IMR-90 (cell line): ENCODE measurements around the gene OSBPL6. TPM values are rescaled to one million over a fixed set of nuclear protein-coding genes. Genes with fewer than 3 reads are reported as not detected.

ENCODE experiments used
- ATAC-seq: fragments of 200-7000 bp; cut with Tn5 transposase; 2 replicates; pipeline ENCODE4 v1.9.1; 2020; ENCODE audit warnings: low read depth, mild to moderate bottlenecking, moderate library complexity
- BruUV-seq: library from RNA; stranded (reverse); fragments of 400-500 nt; replicated peaks from 2 replicates; lab custom pipeline; 2021; lab: Mats Ljungman, UMichigan
- CTCF ChIA-PET: fragments of 300-600 bp; formaldehyde crosslinking; extraction: SDS; loops from one replicate; lab custom pipeline; 2021; ENCODE audit warnings: antibody characterized with exemption; lab: Yijun Ruan, JAX
- POLR2A ChIA-PET: fragments of 300-600 bp; sonication (Branson Sonifier 250); formaldehyde crosslinking; loops from one replicate; lab custom pipeline; 2022; ENCODE audit warnings: antibody characterized with exemption; ENCODE audit not compliant: unreplicated experiment; lab: Charles Lee
- DNase-seq: peaks from one replicate; pipeline ENCODE4 v3.0.0; 2013
- H2AFZ ChIP-seq: replicated peaks from 2 replicates; pipeline ENCODE3; 2013; ENCODE audit warnings: low read length, mild to moderate bottlenecking; ENCODE audit not compliant: poor library complexity
- H2AK5ac ChIP-seq: 2 replicates; pipeline ENCODE4 v1.6.1; 2013; ENCODE audit warnings: low read depth, low read length, inconsistent platforms
- H2AK9ac ChIP-seq: replicated peaks from 2 replicates; pipeline ENCODE3; 2013; ENCODE audit warnings: mild to moderate bottlenecking, low read depth, low read length, moderate library complexity; ENCODE audit not compliant: poor library complexity
- H2BK120ac ChIP-seq: 2 replicates; pipeline ENCODE4 v1.6.1; 2013; ENCODE audit warnings: low read depth, low read length, inconsistent platforms
- H2BK15ac ChIP-seq: 3 replicates; pipeline ENCODE4 v1.6.1; 2013; ENCODE audit warnings: low read depth, low read length, inconsistent platforms
- H2BK20ac ChIP-seq: 2 replicates; pipeline ENCODE4 v1.6.1; 2013; ENCODE audit warnings: low read depth, mild to moderate bottlenecking, inconsistent platforms, low read length, moderate library complexity
- H2BK5ac ChIP-seq: 2 replicates; pipeline ENCODE4 v1.6.1; 2013; ENCODE audit warnings: mild to moderate bottlenecking, low read depth, low read length, inconsistent platforms; ENCODE audit not compliant: poor library complexity, severe bottlenecking
- H3K14ac ChIP-seq: replicated peaks from 2 replicates; pipeline ENCODE4 v1.6.1; 2013; ENCODE audit warnings: low read depth, low read length, inconsistent platforms
- H3K18ac ChIP-seq: 2 replicates; pipeline ENCODE4 v1.6.1; 2013; ENCODE audit warnings: low read depth, low read length, control low read depth
- H3K23ac ChIP-seq: 2 replicates; pipeline ENCODE4 v1.6.1; 2013; ENCODE audit warnings: low read depth, low read length, inconsistent platforms
- H3K27ac ChIP-seq: 2 replicates; pipeline ENCODE4 v1.5.1; 2013; ENCODE audit warnings: mild to moderate bottlenecking, control low read depth, low read length; ENCODE audit not compliant: insufficient read depth
- H3K27me3 ChIP-seq: 2 replicates; pipeline ENCODE4 v1.6.1; 2013; ENCODE audit warnings: low read length; ENCODE audit not compliant: control insufficient read depth, insufficient read depth
- H3K36me3 ChIP-seq: 2 replicates; pipeline ENCODE4 v1.6.1; 2013; ENCODE audit warnings: low read length, mixed read lengths; ENCODE audit not compliant: control insufficient read depth, insufficient read depth
- H3K4ac ChIP-seq: 2 replicates; pipeline ENCODE4 v1.6.1; 2013; ENCODE audit warnings: low read depth, low read length, inconsistent platforms
- H3K4me1 ChIP-seq: 2 replicates; pipeline ENCODE4 v1.6.1; 2013; ENCODE audit warnings: low read length, mixed read lengths; ENCODE audit not compliant: control insufficient read depth, insufficient read depth
- H3K4me2 ChIP-seq: 2 replicates; pipeline ENCODE4 v1.6.1; 2013; ENCODE audit warnings: low read depth, mild to moderate bottlenecking, control low read depth, low read length, moderate library complexity
- H3K4me3 ChIP-seq: 2 replicates; pipeline ENCODE4 v1.5.1; 2013; ENCODE audit warnings: low read depth, mild to moderate bottlenecking, control low read depth, low read length, moderate library complexity; ENCODE audit not compliant: insufficient read depth
- H3K56ac ChIP-seq: 2 replicates; pipeline ENCODE4 v1.6.1; 2013; ENCODE audit warnings: low read length, inconsistent platforms; ENCODE audit not compliant: insufficient read depth; ENCODE audit errors: extremely low read depth
- H3K79me1 ChIP-seq, 2 experiments: 2 replicates each; pipeline ENCODE4 v1.6.1; 2013; ENCODE audit warnings: low read length in 2 of 2, inconsistent platforms in 1 of 2, low read depth in 1 of 2
- H3K9ac ChIP-seq: 2 replicates; pipeline ENCODE4 v1.6.1; 2013; ENCODE audit warnings: low read depth, low read length, control low read depth
- H3K9me1 ChIP-seq: 2 replicates; pipeline ENCODE4 v1.6.1; 2013; ENCODE audit warnings: low read length, inconsistent platforms; ENCODE audit not compliant: insufficient read depth
- H3K9me3 ChIP-seq: 2 replicates; pipeline ENCODE4 v1.6.1; 2013; ENCODE audit warnings: low read length; ENCODE audit not compliant: control insufficient read depth, insufficient read depth
- H4K20me1 ChIP-seq: 2 replicates; pipeline ENCODE4 v1.6.1; 2013; ENCODE audit warnings: low read length, inconsistent platforms; ENCODE audit not compliant: insufficient read depth
- H4K5ac ChIP-seq: 2 replicates; pipeline ENCODE4 v1.6.1; 2013; ENCODE audit warnings: mild to moderate bottlenecking, low read depth, low read length, control low read depth
- H4K8ac ChIP-seq, 2 experiments: 2 replicates each; pipeline ENCODE4 v1.6.1; 2013; ENCODE audit warnings: low read depth in 2 of 2, low read length in 2 of 2, control low read depth in 1 of 2, inconsistent platforms in 1 of 2
- H4K91ac ChIP-seq: 2 replicates; pipeline ENCODE4 v1.6.1; 2013; ENCODE audit warnings: low read depth, low read length, inconsistent platforms; ENCODE audit not compliant: insufficient read depth
- BHLHE40 ChIP-seq: fragments of 150-350 bp; IDR thresholded peaks from 2 replicates; pipeline ENCODE4 v1.6.1; 2016; ENCODE audit warnings: mild to moderate bottlenecking, low read depth, low read length
- CEBPB ChIP-seq: IDR thresholded peaks from 2 replicates; pipeline ENCODE4 v1.6.1; 2012; ENCODE audit warnings: low read depth, low read length, improper control_type of control experiment
- FOS ChIP-seq: fragments of 150-350 bp; IDR thresholded peaks from 2 replicates; pipeline ENCODE4 v1.6.1; 2016; ENCODE audit warnings: low read depth, low read length
- MAFK ChIP-seq: IDR thresholded peaks from 2 replicates; pipeline ENCODE4 v1.6.1; 2012; ENCODE audit warnings: low read depth, low read length, improper control_type of control experiment
- MAZ ChIP-seq: IDR thresholded peaks from 2 replicates; pipeline ENCODE4 v1.6.1; 2012; ENCODE audit warnings: low read depth, mild to moderate bottlenecking, low read length, improper control_type of control experiment, moderate library complexity, borderline replicate concordance
- MXI1 ChIP-seq: IDR thresholded peaks from 2 replicates; pipeline ENCODE4 v1.6.1; 2012; ENCODE audit warnings: low read depth, mild to moderate bottlenecking, low read length, moderate library complexity, borderline replicate concordance
- POLR2A ChIP-seq: IDR thresholded peaks from 2 replicates; pipeline ENCODE4 v1.6.1; 2012; ENCODE audit warnings: mild to moderate bottlenecking, low read depth, low read length
- RAD21 ChIP-seq: IDR thresholded peaks from 2 replicates; pipeline ENCODE4 v1.6.1; 2012; ENCODE audit warnings: low read length, improper control_type of control experiment
- RCOR1 ChIP-seq: IDR thresholded peaks from 2 replicates; pipeline ENCODE4 v1.6.1; 2012; ENCODE audit warnings: mild to moderate bottlenecking, low read length, improper control_type of control experiment; ENCODE audit not compliant: insufficient replicate concordance
- RFX5 ChIP-seq: IDR thresholded peaks from 2 replicates; pipeline ENCODE4 v1.8.0; 2012; ENCODE audit warnings: low read depth, mild to moderate bottlenecking, low read length, moderate library complexity
- WGBS, 2 experiments: methylation state at CpG; one replicate each; pipeline versions ENCODE4 v1.1.5 to v1.1.7; 2013; ENCODE audit warnings: missing lambda C conversion rate in 2 of 2; ENCODE audit not compliant: insufficient read length in 1 of 2; ENCODE audit errors: extremely low coverage in 2 of 2; 5-methylcytosine and 5-hydroxymethylcytosine counted together
- dilution Hi-C: fragments of 300-500 bp; cut with HindIII; formaldehyde crosslinking; loops from one replicate; pipeline ENCODE4 v1.14.3; 2018; ENCODE audit warnings: low sequenced_read_pairs; ENCODE audit not compliant: unreplicated experiment
- in situ Hi-C: fragments of 300-500 bp; cut with MboI; formaldehyde crosslinking; loops from 3 replicates; pipeline ENCODE4 v1.14.3; 2019; ENCODE audit warnings: low sequenced_read_pairs, inconsistent platforms, mixed read lengths
- intact Hi-C: fragments of 100-400 bp; cut with micrococcal nuclease; formaldehyde crosslinking; loops from 2 replicates; pipeline ENCODE4 v1.10.0; 2022
- polyA plus RNA-seq, 3 experiments: library from polyadenylated mRNA; depleted of rRNA; stranded (reverse); fragments of >200 nt; gene quantifications; 2 replicates each; pipeline ENCODE4 v1.2.3, GENCODE V29; 2012; ENCODE audit warnings: low replicate concordance in 1 of 3
- total RNA-seq: library from RNA; depleted of rRNA; stranded (reverse); fragments of >200 nt; gene quantifications from 2 replicates; pipeline ENCODE4 v1.2.3, GENCODE V29; 2012
- TF ChIP-seq, protein P1 (sequence below): fragments of 150-350 bp; IDR thresholded peaks from 2 replicates; pipeline ENCODE4 v1.6.1; 2017; ENCODE audit warnings: mild to moderate bottlenecking, antibody characterized with exemption, low read length, low read depth
- TF ChIP-seq, protein P2 (sequence below): conservative IDR thresholded peaks from 2 replicates; pipeline ENCODE4 v1.5.1; 2012; ENCODE audit warnings: mild to moderate bottlenecking, low read depth, low read length, improper control_type of control experiment
- TF ChIP-seq, protein P3 (sequence below): fragments of 150-350 bp; IDR thresholded peaks from 2 replicates; pipeline ENCODE4 v1.6.1; 2016; ENCODE audit warnings: low read depth, mild to moderate bottlenecking, low read length, moderate library complexity, borderline replicate concordance

OSBPL6 gene
- total and polyA plus RNA-seq, 2 of the 4 experiments (the other 2 are of a cell fraction), result 3.2 to 3.7 TPM

GRCh38 chr2:178403671-178404306 lies 209.5 kb downstream of the OSBPL6 start (continued):
- TF ChIP-seq CEBPB (no peak), RAD21 (no peak)

GRCh38 chr2:178404368-178404767 lies 210.1 kb downstream of the OSBPL6 start:
- peak overlapping the region; percentile 0; the same call in 1 of the 2 replicates for H3K4me2 ChIP-seq
- DNase-seq (peak; percentile 95), ATAC-seq (peak; percentile 93)
- ChIA-PET CTCF (interaction anchor here (0.7 to 3.2 kb wide), 4 partner anchors 10 to 292 kb away, joined by 3 to 18 read pairs (median 7); no protein-coding TSS in a partner anchor), POLR2A (no interaction called here)
- H3K4me3 ChIP-seq, result no peak overlapping the region
- peaks cover 3% of the 10 kb centered on the region for H3K4me1 ChIP-seq
- no peak overlapping the region for H4K8ac ChIP-seq
- no peak overlapping the region for H4K5ac ChIP-seq
- H4K20me1 ChIP-seq, result no peaks in the 10 kb centered on the region
- no peak overlapping the region for H3K4ac ChIP-seq
- H4K91ac ChIP-seq, result no peak overlapping the region
- no peaks in the 10 kb centered on the region for H3K79me1 ChIP-seq
- no TSS peak for BruUV-seq
- no peak overlapping the region for H2BK20ac ChIP-seq
- no peaks in the 10 kb centered on the region for H3K9me3 ChIP-seq
- no peak overlapping the region for H3K23ac ChIP-seq
- H3K9me1 ChIP-seq, result peaks cover 3% of the 10 kb centered on the region; the same call in 1 of the 2 replicates
- H2BK120ac ChIP-seq, result no peak overlapping the region
- no peak overlapping the region for H3K56ac ChIP-seq
- dilution Hi-C loops, result no loop called here
- H2AFZ ChIP-seq, result peak overlapping the region; percentile 11
- H2AK9ac ChIP-seq, result no peak overlapping the region
- H3K14ac ChIP-seq, result no peak overlapping the region
- H3K9ac ChIP-seq, result no peak overlapping the region
- no peak overlapping the region for H2AK5ac ChIP-seq
- H2BK15ac ChIP-seq, result no peak overlapping the region
- intact Hi-C loops, result no loop called here
- in situ Hi-C loops, result no loop called here
- H3K18ac ChIP-seq, result no peak overlapping the region
- WGBS, 2 experiments, result no CpG with 5 or more reads among the region's 4 CpGs
- peak overlapping the region; percentile 73 for H2BK5ac ChIP-seq
- no peaks in the 10 kb centered on the region for H3K27me3 ChIP-seq
- H3K27ac ChIP-seq, result no peak overlapping the region
- no peaks in the 10 kb centered on the region for H3K36me3 ChIP-seq
- TF ChIP-seq POLR2A, result no peak
- no peak for TF ChIP-seq RAD21
- TF ChIP-seq RFX5, result no peak
- no peak for TF ChIP-seq MAFK
- TF ChIP-seq BHLHE40, result peak; percentile 64; the same call in 1 of the 2 replicates
- TF ChIP-seq CEBPB, result peak; percentile 32; the same call in 1 of the 2 replicates
- TF ChIP-seq FOS, result peak; percentile 62
- peak; percentile 44; the same call in 1 of the 2 replicates for TF ChIP-seq MXI1
- TF ChIP-seq MAZ, result no peak
- TF ChIP-seq, protein P1, sequence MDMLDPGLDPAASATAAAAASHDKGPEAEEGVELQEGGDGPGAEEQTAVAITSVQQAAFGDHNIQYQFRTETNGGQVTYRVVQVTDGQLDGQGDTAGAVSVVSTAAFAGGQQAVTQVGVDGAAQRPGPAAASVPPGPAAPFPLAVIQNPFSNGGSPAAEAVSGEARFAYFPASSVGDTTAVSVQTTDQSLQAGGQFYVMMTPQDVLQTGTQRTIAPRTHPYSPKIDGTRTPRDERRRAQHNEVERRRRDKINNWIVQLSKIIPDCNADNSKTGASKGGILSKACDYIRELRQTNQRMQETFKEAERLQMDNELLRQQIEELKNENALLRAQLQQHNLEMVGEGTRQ, result no peak
- peak; percentile 93 for TF ChIP-seq RCOR1
- TF ChIP-seq, protein P2, sequence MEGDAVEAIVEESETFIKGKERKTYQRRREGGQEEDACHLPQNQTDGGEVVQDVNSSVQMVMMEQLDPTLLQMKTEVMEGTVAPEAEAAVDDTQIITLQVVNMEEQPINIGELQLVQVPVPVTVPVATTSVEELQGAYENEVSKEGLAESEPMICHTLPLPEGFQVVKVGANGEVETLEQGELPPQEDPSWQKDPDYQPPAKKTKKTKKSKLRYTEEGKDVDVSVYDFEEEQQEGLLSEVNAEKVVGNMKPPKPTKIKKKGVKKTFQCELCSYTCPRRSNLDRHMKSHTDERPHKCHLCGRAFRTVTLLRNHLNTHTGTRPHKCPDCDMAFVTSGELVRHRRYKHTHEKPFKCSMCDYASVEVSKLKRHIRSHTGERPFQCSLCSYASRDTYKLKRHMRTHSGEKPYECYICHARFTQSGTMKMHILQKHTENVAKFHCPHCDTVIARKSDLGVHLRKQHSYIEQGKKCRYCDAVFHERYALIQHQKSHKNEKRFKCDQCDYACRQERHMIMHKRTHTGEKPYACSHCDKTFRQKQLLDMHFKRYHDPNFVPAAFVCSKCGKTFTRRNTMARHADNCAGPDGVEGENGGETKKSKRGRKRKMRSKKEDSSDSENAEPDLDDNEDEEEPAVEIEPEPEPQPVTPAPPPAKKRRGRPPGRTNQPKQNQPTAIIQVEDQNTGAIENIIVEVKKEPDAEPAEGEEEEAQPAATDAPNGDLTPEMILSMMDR, result no peak
- TF ChIP-seq, protein P3, sequence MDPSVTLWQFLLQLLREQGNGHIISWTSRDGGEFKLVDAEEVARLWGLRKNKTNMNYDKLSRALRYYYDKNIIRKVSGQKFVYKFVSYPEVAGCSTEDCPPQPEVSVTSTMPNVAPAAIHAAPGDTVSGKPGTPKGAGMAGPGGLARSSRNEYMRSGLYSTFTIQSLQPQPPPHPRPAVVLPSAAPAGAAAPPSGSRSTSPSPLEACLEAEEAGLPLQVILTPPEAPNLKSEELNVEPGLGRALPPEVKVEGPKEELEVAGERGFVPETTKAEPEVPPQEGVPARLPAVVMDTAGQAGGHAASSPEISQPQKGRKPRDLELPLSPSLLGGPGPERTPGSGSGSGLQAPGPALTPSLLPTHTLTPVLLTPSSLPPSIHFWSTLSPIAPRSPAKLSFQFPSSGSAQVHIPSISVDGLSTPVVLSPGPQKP, result no peak
